ENCODE results near the gene TMEM154.

The TMEM154 gene

GRCh38 chr4:152587127-152587526 lies 92.7 kb downstream of the TMEM154 start:
- no peak for DNase-seq

- DNase-seq, result no peak
These were observed 93.1 kb downstream of the TMEM154 start for GRCh38 chr4:152586668-152587067.

- no peak for DNase-seq
These were observed 94.8 kb downstream of the TMEM154 start for GRCh38 chr4:152585023-152585441.

GRCh38 chr4:152581536-152582160 lies 98.1 kb downstream of the TMEM154 start:
- DNase-seq, result no peak

GRCh38 chr4:152579916-152580315 lies 99.9 kb downstream of the TMEM154 start:
- DNase-seq, result no peak

GRCh38 chr4:152579107-152579764 lies 100.6 kb downstream of the TMEM154 start:
- no peak for DNase-seq

- no peak for DNase-seq
These were observed 101.1 kb downstream of the TMEM154 start for GRCh38 chr4:152578670-152579069.

- no peak for DNase-seq
These were observed 101.9 kb downstream of the TMEM154 start for GRCh38 chr4:152577708-152578396.

GRCh38 chr4:152575533-152575932 lies 104.3 kb downstream of the TMEM154 start:
- DNase-seq, result no peak

- no peak for DNase-seq
These were observed 105.9 kb downstream of the TMEM154 start for GRCh38 chr4:152573861-152574260.

GRCh38 chr4:152572417-152573086 lies 107.2 kb downstream of the TMEM154 start:
- DNase-seq, result no peak

- DNase-seq, result no peak
These were observed 108.0 kb downstream of the TMEM154 start for GRCh38 chr4:152571770-152572169.

GRCh38 chr4:152571296-152571695 lies 108.5 kb downstream of the TMEM154 start:
- no peak for DNase-seq
